ENCODE data around the gene PIK3C2G.
"Not testable (repeated sequence)": the region's sequence is repeated elsewhere in the genome, so short reads cannot be mapped to it uniquely, and the experiment has no call there.

Gene PIK3C2G

GRCh38 chr12:18261273-18261672 lies at the start of gene PIK3C2G:
PIK3C2G (plus strand) TSS chr12:18261518; CDS start chr12:18282082, 20,564 bp downstream.
- no peak for DNase-seq

GRCh38 chr12:18217966-18218365 lies 43.4 kb upstream of the PIK3C2G start:
- DNase-seq: no peak

- DNase-seq: no peak
Measured at GRCh38 chr12:18221726-18222125, 39.6 kb upstream of the PIK3C2G start.

- DNase-seq: no peak
Measured at GRCh38 chr12:18222699-18223098, 38.6 kb upstream of the PIK3C2G start.

GRCh38 chr12:18224745-18225144 lies 36.6 kb upstream of the PIK3C2G start:
- no peak for DNase-seq

- DNase-seq: no peak
Measured at GRCh38 chr12:18239526-18239925, 21.8 kb upstream of the PIK3C2G start.

- no peak for DNase-seq
Measured at GRCh38 chr12:18242380-18243089, 18.8 kb upstream of the PIK3C2G start.

GRCh38 chr12:18243238-18243637 lies 18.1 kb upstream of the PIK3C2G start:
- no peak for DNase-seq

GRCh38 chr12:18246066-18246465 lies 15.3 kb upstream of the PIK3C2G start:
- no peak for DNase-seq

GRCh38 chr12:18250313-18250916 lies 10.9 kb upstream of the PIK3C2G start:
- DNase-seq: peak; percentile 44

- no peak for DNase-seq
Measured at GRCh38 chr12:18254081-18254480, 7.2 kb upstream of the PIK3C2G start.

- not testable (repeated sequence) for DNase-seq
Measured at GRCh38 chr12:18255004-18255403, 6.3 kb upstream of the PIK3C2G start.

GRCh38 chr12:18257251-18257650 lies 4.1 kb upstream of the PIK3C2G start:
- DNase-seq: no peak

- DNase-seq: no peak
Measured at GRCh38 chr12:18258929-18259328, 2.4 kb upstream of the PIK3C2G start.

GRCh38 chr12:18259906-18260682 lies 1.2 kb upstream of the PIK3C2G start:
- no peak for DNase-seq

- DNase-seq: no peak
Measured at GRCh38 chr12:18261906-18262305, 588 bp downstream of the PIK3C2G start.

- DNase-seq: no peak
Measured at GRCh38 chr12:18262514-18262913, 1.2 kb downstream of the PIK3C2G start.

- DNase-seq: no peak
Measured at GRCh38 chr12:18264581-18265075, 3.3 kb downstream of the PIK3C2G start.

GRCh38 chr12:18267427-18268099 lies 6.2 kb downstream of the PIK3C2G start:
- no peak for DNase-seq

GRCh38 chr12:18270958-18271460 lies 9.7 kb downstream of the PIK3C2G start:
- no peak for DNase-seq

- no peak for DNase-seq
Measured at GRCh38 chr12:18275981-18276380, 14.7 kb downstream of the PIK3C2G start.

GRCh38 chr12:18277196-18277595 lies 15.9 kb downstream of the PIK3C2G start:
- DNase-seq: no peak

- DNase-seq: no peak
Measured at GRCh38 chr12:18280728-18281127, 19.4 kb downstream of the PIK3C2G start.
